ENCODE data around the gene EPRS1.

EPRS1 gene

DNA sequence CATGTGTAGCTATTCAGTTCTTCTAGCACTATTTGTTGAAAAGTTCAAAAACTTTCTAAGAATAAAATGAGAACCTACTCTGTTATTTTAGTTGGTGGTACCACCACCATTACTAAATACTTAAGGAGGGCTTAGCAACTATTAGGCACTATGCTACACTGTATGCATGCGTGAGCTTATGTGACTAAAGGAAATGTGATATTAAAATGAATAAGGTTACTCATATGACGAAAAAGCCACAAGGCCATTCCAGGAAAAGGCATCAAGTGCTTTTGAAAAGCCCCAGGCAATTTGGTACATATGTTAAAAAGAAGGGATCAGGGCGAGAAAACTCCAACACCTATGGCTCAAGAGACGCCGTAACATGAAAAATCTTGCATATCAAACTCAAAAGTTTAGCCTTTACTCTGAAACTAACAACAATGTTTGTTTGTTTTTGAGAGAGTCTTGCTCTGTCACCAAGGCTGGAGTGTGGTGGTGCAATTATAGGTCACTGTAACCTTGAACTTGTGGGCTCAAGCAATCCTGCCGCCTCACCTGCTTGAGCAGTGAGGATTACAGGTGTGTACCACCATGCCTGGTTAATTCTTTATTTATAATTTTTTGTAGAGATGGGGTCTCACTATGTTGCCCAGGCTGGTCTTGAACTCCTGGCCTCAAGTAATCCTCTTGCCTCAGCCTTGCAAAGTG, 42.5 kb downstream of the EPRS1 start:
- no peaks in the 10 kb centered on the region for H3F3A ChIP-seq (ENCODE audit: control insufficient read depth, insufficient read depth)
- no peaks in the 10 kb centered on the region for H3K79me2 ChIP-seq (ENCODE audit: control insufficient read depth, low read length)
- H3K4me3 ChIP-seq (ENCODE audit: low read length), result no peak overlapping the region
- H3K9me2 ChIP-seq (replicated peaks; ENCODE audit: control insufficient read depth, low read length), result no peaks in the 10 kb centered on the region
- H3K27me3 ChIP-seq (ENCODE audit: control insufficient read depth, low read length), result no peaks in the 10 kb centered on the region
- no peaks in the 10 kb centered on the region for H3K4me1 ChIP-seq (ENCODE audit: control insufficient read depth, low read length)
- H3K27ac ChIP-seq (ENCODE audit: low read depth, low read length), result no peak overlapping the region
- TF ChIP-seq, protein P1, sequence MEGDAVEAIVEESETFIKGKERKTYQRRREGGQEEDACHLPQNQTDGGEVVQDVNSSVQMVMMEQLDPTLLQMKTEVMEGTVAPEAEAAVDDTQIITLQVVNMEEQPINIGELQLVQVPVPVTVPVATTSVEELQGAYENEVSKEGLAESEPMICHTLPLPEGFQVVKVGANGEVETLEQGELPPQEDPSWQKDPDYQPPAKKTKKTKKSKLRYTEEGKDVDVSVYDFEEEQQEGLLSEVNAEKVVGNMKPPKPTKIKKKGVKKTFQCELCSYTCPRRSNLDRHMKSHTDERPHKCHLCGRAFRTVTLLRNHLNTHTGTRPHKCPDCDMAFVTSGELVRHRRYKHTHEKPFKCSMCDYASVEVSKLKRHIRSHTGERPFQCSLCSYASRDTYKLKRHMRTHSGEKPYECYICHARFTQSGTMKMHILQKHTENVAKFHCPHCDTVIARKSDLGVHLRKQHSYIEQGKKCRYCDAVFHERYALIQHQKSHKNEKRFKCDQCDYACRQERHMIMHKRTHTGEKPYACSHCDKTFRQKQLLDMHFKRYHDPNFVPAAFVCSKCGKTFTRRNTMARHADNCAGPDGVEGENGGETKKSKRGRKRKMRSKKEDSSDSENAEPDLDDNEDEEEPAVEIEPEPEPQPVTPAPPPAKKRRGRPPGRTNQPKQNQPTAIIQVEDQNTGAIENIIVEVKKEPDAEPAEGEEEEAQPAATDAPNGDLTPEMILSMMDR (IDR thresholded peaks at IDR 0.05; ENCODE audit: low read depth, low read length, poor library complexity, severe bottlenecking), result no peak
- no peak for TF ChIP-seq EZH2phosphoT487 (IDR thresholded peaks at IDR 0.05; ENCODE audit: borderline replicate concordance, low read length)
- no peak overlapping the region for H3K4me2 ChIP-seq (ENCODE audit: low read length)
- H3K36me3 ChIP-seq (ENCODE audit: control insufficient read depth, low read length), result peaks cover 78% of the 10 kb centered on the region
- H3K9me3 ChIP-seq (ENCODE audit: control insufficient read depth, insufficient read depth, low read length), result no peaks in the 10 kb centered on the region
- H4K20me1 ChIP-seq (ENCODE audit: control insufficient read depth, insufficient read depth, low read depth, low read length), result no peaks in the 10 kb centered on the region

DNA sequence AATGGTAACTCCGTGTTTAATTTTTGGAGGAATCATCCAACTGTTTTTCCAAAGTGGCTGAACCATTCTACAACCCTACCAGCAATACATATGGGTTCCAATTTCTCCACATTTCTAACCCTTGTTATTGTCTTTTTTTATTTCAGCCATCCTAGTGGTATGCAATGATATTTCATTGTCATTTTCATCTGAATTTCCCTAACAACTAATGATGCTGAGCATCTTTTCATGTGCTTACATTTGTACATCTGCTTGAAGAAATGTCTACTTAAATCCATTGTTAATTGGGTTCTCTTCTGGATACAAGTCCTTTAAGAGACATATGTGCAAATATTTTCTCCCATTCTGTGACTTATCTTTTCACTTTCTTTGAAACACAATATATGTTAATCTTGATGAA, 43.3 kb downstream of the EPRS1 start:
- Histone ChIP-seq H3K27me3 (ENCODE audit: control insufficient read depth, low read length) (no peaks in the 10 kb centered on the region), H3K36me3 (ENCODE audit: control insufficient read depth, low read length) (peaks cover 78% of the 10 kb centered on the region), H3K4me1 (ENCODE audit: control insufficient read depth, low read length) (no peaks in the 10 kb centered on the region), H3F3A (ENCODE audit: control insufficient read depth, insufficient read depth) (no peaks in the 10 kb centered on the region), H3K9me3 (ENCODE audit: control insufficient read depth, insufficient read depth, low read length) (no peaks in the 10 kb centered on the region), H4K20me1 (ENCODE audit: control insufficient read depth, insufficient read depth, low read depth, low read length) (no peaks in the 10 kb centered on the region), H3K9me2 (replicated peaks; ENCODE audit: control insufficient read depth, low read length) (no peaks in the 10 kb centered on the region), H3K4me2 (ENCODE audit: low read length) (no peak overlapping the region), H3K27ac (ENCODE audit: low read depth, low read length) (no peak overlapping the region), H3K79me2 (ENCODE audit: control insufficient read depth, low read length) (no peaks in the 10 kb centered on the region), H3K4me3 (ENCODE audit: low read length) (no peak overlapping the region)
- TF ChIP-seq, protein P1 (IDR thresholded peaks at IDR 0.05; ENCODE audit: low read depth, low read length, poor library complexity, severe bottlenecking), result no peak
- TF ChIP-seq EZH2phosphoT487 (IDR thresholded peaks at IDR 0.05; ENCODE audit: borderline replicate concordance, low read length), result no peak

DNA sequence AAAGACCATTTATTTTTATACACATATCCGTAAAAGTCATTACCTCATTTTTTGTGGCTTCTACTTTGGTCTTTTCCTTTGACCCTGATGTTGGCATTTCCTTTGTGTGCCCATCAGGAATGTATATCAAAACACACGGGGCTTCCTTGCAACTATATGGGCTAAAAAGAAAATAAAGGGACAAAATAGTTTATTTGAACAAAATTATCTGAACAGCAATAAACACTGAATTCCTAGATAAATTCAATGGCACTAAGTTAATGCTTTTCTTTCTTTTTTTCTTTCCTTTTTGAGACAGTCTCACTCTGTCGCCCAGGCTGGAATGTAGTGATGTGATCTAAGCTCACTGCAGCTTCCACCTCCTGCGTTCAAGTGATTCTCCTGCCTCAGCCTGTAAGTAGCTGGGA, 45.2 kb downstream of the EPRS1 start:
- Histone ChIP-seq H3F3A (ENCODE audit: control insufficient read depth, insufficient read depth) (no peaks in the 10 kb centered on the region), H3K4me1 (ENCODE audit: control insufficient read depth, low read length) (no peaks in the 10 kb centered on the region), H3K4me2 (ENCODE audit: low read length) (no peak overlapping the region), H3K79me2 (ENCODE audit: control insufficient read depth, low read length) (no peaks in the 10 kb centered on the region), H3K27ac (ENCODE audit: low read depth, low read length) (no peak overlapping the region), H3K9me3 (ENCODE audit: control insufficient read depth, insufficient read depth, low read length) (no peaks in the 10 kb centered on the region), H3K36me3 (ENCODE audit: control insufficient read depth, low read length) (peaks cover 83% of the 10 kb centered on the region), H3K9me2 (replicated peaks; ENCODE audit: control insufficient read depth, low read length) (no peaks in the 10 kb centered on the region), H3K27me3 (ENCODE audit: control insufficient read depth, low read length) (no peaks in the 10 kb centered on the region), H3K4me3 (ENCODE audit: low read length) (no peak overlapping the region), H4K20me1 (ENCODE audit: control insufficient read depth, insufficient read depth, low read depth, low read length) (no peaks in the 10 kb centered on the region)
- TF ChIP-seq EZH2phosphoT487 (IDR thresholded peaks at IDR 0.05; ENCODE audit: borderline replicate concordance, low read length), result no peak
- TF ChIP-seq, protein P1 (IDR thresholded peaks at IDR 0.05; ENCODE audit: low read depth, low read length, poor library complexity, severe bottlenecking), result no peak
